HepG2 (cell line): ENCODE measurements around the gene MYO15A.

Experiments used
- ATF4 ChIP-seq, 2 experiments: fragments of 450-650 bp in 1 of 2; sonication (generic) in 1 of 2; formaldehyde crosslinking; IDR thresholded peaks; 2 replicates each; pipeline versions ENCODE4 v1.5.0 to v1.8.0; 2020 to 2022; ENCODE audit warnings: mild to moderate bottlenecking in 1 of 2, missing genetic modification reagents in 1 of 2
- CEBPB ChIP-seq: IDR thresholded peaks from 2 replicates; pipeline ENCODE4 v1.6.1; 2011; ENCODE audit warnings: low read depth, low read length, improper control_type of control experiment, borderline replicate concordance
- ELF4 ChIP-seq: sonication (generic); formaldehyde crosslinking; IDR thresholded peaks from 2 replicates; pipeline ENCODE4 v1.5.0; 2020; ENCODE audit warnings: missing genetic modification reagents, mild to moderate bottlenecking, moderate library complexity, borderline replicate concordance
- HDAC6 ChIP-seq: fragments of 200-600 bp; sonication (generic); IDR thresholded peaks from 2 replicates; pipeline ENCODE4 v1.7.0; 2017; ENCODE audit warnings: mild to moderate bottlenecking, antibody characterized with exemption, low read length, low read depth
- JUN ChIP-seq: sonication (generic); formaldehyde crosslinking; IDR thresholded peaks from 2 replicates; pipeline ENCODE4 v1.4.0; 2020; ENCODE audit warnings: mild to moderate bottlenecking, missing genetic modification reagents
- MAZ ChIP-seq, 2 experiments: sonication (generic) in 1 of 2; formaldehyde crosslinking in 1 of 2; IDR thresholded peaks; 2 replicates each; pipeline versions ENCODE4 v1.5.0 to v1.6.1; 2012 to 2020; ENCODE audit warnings: low read depth in 2 of 2, mild to moderate bottlenecking in 2 of 2, borderline replicate concordance in 1 of 2, improper control_type of control experiment in 1 of 2, low read length in 1 of 2, missing genetic modification reagents in 1 of 2, moderate library complexity in 1 of 2
- MNT ChIP-seq: fragments of 450-650 bp; IDR thresholded peaks from 2 replicates; pipeline ENCODE4 v1.6.1; 2016
- RFXANK ChIP-seq: IDR thresholded peaks from 2 replicates; pipeline ENCODE4 v1.6.1; 2016
- YY1 ChIP-seq: IDR thresholded peaks from 2 replicates; pipeline ENCODE4 v1.6.1; 2011; ENCODE audit warnings: low read length, low read depth, moderate library complexity, mild to moderate bottlenecking; ENCODE audit not compliant: insufficient read depth, insufficient replicate concordance
- ZFX ChIP-seq: sonication (generic); formaldehyde crosslinking; IDR thresholded peaks from 2 replicates; pipeline ENCODE4 v1.4.0; 2020; ENCODE audit warnings: mild to moderate bottlenecking, low read depth, missing genetic modification reagents, moderate library complexity
- ZNF281 ChIP-seq: sonication (generic); formaldehyde crosslinking; IDR thresholded peaks from 2 replicates; pipeline ENCODE4 v1.4.0; 2020; ENCODE audit warnings: missing genetic modification reagents, borderline replicate concordance

- TF ChIP-seq MAZ (IDR thresholded peaks at IDR 0.05; ENCODE audit: borderline replicate concordance, low read depth, low read length) (no peak), MAZ (CRISPR knock-in tag; IDR thresholded peaks at IDR 0.05; ENCODE audit: low read depth) (no peak), ZFX (CRISPR knock-in tag) (no peak), RFXANK (CRISPR knock-in tag) (no peak), MNT (no peak), JUN (CRISPR knock-in tag) (no peak), CEBPB (no peak), ZNF281 (CRISPR knock-in tag) (no peak), YY1 (no peak), ELF4 (no peak), ATF4 (CRISPR knock-in tag; IDR thresholded peaks at IDR 0.05) (no peak), HDAC6 (no peak)
These were observed 52.9 kb downstream of the MYO15A start for GRCh38 chr17:18161207-18162145.
